ENCODE results near the gene PPARD.
A peak's percentile ranks its signal among the peaks of the same experiment; 100 is the strongest.
"Not testable (repeated sequence)": the region's sequence is repeated elsewhere in the genome, so short reads cannot be mapped to it uniquely, and the experiment has no call there.

PPARD gene

DNA sequence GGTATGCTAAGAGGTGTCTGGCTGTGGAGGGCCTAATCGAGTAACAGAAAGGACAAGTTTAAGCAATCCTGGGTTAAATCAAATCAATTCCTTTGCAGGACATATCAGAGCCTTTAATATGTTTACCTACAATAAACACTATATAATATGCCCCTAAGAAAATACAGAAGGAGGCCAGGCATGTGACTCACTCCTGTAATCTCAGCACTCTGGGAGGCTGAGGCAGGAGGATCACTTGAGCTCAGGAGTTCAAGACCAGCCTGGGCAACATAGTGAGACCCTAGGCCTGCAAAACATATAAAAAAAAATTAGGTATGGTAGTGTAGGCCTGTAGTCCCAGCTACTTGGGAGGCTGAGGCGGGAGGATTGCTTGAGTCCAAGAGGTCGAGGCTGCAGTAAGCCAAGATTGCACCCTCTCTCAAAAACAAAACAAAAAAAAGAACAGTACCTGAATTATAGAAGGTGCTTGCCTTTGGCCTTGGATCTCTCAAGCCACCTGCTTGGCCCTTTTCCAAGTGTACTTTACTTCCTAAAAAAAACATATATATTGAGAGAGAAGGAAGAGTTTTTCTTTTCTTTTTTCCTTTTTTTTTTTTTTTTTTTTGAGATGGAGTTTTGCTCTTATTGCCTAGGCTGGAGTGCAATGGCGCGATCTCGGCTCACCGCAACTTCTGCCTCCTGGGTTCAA, 96.2 kb downstream of the PPARD start:
- not testable (repeated sequence) for DNase-seq (ENCODE audit: low spot score)

GRCh38 chr6:35439308-35439707, 97.0 kb downstream of the PPARD start:
- DNase-seq (ENCODE audit: low spot score), result peak; percentile 52

DNA sequence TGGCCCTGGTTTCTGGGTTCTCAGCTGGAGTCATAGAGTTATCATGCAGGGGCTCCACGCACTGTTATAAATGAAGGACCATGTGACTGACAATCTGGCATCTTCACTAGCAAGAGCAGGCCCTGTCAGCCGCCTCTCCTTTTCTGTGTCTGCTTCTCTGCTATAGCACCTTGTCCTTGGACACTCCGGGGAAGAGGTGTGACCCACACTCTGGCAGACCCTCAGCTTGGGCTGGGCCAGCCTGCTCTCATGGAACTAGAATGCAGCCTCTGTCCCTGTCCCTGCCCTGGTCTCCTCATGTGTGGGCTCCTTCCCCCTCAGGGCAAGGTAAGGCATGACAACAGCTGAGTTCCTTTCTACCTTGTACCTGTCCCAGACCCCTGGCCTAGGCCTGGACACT, 98.8 kb downstream of the PPARD start:
- peak; percentile 39 for DNase-seq (ENCODE audit: low spot score)

DNA sequence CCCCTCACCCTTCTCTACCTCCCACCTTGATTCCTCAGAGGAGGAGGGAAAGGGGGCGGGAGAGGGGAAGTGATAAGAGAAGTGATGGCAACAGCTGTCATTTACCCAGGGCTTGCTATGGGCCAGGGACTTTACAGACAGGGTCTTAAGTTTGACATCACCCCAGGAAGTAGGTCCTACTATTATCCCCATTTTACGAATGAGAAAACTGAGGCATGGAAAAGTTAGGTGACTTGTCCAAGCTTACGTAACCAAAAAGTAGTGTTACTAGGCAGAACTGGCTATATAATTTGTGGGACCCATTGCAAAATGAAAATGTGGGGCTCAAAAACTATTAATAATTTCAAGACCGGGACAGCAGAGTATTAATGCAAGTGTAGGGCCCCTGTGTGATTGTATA, 99.3 kb downstream of the PPARD start:
- DNase-seq (ENCODE audit: low spot score), result peak; percentile 32

DNA sequence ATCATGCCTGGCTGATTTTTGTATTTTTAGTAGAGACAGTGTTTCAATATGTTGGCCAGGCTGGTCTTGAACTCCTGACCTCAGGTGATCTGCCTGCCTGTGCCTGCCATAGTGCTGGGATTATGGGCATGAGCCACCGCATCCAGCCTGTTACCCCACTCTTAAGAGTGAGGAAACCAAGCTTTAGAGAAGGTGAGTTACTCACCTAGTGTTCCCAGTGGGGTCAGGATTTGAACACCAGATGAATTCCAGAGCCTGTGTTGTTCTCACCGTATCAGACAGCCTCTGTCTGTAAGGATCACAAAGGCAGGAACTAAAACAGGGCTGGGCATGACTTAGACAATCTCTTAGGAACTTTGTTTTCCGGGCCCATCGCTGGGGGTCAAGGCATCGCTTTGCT, 100.3 kb downstream of the PPARD start:
- no peak for DNase-seq (ENCODE audit: low spot score)

DNA sequence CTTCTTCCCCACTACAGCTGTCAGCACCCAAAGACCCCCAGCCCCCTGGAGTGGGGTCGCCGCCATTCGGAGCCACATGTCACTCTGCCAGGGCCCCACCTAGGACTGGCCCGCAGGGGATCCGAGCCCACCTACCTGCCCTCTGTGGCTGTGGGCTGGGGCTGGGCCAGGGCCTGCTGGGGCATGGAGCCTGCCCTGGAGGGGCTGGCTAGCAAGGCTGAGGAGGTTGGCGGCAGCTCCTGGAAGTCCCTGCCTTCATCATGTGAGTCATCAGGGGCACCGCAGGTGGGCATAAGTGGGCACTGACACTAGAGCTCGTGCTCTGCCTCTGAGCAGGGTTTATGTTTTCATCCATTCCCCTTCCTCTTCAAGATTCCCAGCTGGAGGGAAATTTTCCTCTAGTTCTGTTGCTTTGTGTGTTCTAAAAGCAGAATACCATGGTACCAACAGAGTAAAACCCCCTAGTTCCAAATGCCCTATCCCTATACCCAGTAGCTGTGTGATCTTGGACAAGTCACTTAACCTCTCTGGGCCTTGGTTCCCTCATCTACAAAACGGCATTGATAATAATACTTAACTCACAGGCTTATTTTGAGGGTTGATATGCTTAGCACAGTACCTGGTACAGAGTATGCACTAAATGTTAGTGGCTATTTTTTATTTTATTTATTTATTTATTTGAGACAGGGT, 101.1 kb downstream of the PPARD start:
- peak; percentile 39 for DNase-seq (ENCODE audit: low spot score)

DNA sequence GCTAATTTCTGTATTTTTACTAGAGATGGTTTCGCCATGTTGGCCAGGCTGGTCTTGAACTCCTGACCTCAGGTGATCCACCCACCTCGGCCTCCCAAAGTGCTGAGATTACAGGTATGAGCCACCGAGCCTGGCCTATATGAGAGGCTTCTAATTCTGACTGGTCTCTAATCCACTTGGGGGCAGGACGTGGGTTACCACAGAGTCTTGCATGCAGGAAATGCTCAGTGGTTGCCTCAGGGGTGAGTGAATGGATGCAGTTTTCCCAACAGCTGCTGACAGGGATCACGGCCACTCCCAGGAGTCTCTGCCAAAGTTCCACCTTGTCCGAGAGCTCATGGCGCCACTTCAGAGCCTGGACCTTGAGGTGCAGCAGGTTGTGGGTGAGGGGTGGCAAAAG, 103.3 kb downstream of the PPARD start:
- no peak for DNase-seq (ENCODE audit: low spot score)

DNA sequence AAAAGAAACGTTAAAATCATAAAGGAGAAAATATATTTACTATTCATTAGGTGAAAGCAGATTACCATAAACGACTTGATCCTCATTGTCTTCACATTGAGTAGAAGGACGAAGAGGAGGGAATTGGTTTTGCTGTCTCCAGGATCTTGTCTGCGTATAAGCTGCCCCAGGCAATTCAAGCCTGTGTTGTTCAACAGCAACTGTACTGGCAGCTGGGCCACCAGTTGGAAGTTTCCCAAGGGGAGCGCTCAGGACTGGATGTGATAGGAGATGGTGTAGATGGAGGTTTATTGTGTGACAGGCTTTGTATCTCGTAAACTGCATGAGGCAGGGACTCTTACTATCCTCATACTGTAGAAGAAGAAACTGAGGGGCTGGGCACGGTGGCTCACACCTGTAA, 105.8 kb downstream of the PPARD start:
- DNase-seq (ENCODE audit: low spot score), result no peak

DNA sequence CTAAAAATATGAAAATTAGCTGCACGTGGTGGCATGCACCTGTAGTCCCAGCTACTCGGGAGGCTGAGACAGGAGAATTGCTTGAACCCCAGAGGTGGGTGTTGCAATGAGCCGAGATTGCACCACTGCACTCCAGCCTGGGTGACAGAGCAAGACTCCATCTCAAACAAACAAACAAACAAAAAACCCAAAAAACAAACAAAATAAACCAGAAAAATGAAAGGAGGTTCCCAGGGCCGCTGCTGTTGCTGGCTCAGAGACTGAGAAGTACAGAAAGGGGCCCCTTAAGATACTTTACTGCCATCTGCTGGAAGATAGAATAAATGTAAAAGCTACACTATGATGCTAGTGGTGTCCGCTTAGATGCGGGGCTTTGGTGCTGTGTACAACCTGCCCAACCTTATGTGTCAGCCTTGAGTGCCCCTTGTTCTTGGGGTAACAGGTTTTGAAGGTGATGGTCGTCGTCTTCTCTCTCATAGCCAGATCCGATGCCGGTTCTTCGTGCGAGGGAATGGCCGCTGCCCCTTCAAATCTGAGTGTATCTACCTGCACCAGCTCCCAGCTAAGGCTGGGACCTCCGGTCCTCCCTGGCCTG, 107.0 kb downstream of the PPARD start:
- no peak for DNase-seq (ENCODE audit: low spot score)

DNA sequence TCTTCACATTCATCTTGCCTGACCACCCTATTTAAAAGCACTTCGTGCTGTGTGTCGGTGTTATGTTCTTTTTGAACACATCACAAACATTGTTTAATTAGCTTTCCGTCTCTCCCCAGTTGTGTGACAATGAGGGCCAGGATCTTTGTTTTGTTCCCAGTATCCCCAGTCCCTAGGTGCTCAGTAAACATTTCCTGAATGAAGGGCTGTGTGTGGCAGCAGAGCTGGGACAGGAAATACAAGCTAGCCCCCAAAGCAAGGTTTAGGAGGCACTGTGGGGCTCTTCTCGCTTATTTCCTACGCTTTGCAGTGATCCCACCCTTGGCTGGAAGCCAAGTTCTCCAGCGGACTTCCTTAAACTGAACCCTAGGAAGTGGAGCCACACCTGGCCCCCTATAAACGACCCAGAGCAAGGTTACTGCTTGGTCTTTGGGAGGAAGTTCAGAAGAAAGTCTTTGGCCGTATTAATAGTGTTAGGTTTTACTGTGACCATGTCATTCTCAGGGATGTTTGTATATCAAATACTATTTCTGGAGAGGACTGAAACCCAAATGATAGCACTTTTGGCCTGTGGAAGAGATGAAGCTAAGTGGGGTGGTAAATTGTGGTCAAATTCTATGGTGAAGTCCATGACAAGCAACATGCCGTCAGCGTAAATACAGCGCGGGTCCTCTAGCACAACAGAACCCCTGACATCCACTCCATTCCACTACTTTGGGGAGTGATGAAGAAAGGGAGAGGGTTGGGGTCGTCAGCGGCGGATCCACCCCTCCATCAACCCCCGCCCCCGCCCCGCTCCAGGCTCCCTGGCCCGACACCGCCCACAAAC, 109.2 kb downstream of the PPARD start:
- no peak for DNase-seq (ENCODE audit: low spot score)

DNA sequence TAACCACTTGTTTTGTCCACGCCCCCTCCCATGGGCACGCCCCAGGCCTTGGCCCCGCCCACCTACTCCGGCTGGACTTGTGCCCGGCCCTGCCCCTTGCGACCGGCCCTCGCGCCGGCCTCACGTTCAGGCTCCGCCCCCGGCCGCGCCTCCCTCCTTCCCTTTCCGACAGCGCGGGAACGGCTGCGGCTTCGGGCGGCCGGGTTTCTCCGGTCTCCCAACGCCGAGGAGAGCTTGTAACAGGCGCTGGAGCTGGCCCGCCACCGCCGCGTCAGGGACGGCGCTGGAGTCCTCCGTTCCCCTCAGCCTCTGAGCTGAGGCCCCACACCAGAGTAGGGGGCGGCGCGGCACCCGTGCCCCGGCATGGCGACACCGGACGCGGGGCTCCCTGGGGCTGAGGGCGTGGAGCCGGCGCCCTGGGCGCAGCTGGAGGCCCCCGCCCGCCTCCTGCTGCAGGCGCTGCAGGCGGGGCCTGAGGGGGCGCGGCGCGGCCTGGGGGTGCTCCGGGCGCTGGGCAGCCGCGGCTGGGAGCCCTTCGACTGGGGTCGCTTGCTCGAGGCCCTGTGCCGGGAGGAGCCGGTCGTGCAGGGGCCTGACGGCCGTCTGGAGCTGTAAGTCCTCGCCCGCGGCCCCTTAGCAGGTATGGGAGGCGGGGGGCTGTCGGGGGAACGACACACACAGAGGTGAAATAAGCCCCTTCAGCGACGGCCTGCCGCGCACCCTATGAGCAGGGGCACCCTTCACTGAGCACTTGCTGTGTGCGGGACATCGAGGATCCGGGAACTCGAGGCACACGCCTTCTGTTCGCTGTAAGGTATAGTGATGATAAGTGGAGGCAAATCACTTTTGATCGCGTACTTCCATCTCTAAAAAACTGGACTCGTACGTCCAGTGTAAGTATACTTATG, 110.1 kb downstream of the PPARD start, which contains the start of gene FANCE:
TSS of gene FANCE (plus strand) at position 156 of the 908 bp plus-strand sequence. CDS start at position 364, 208 bp downstream.
- DNase-seq (ENCODE audit: low spot score), result peak; percentile 99

DNA sequence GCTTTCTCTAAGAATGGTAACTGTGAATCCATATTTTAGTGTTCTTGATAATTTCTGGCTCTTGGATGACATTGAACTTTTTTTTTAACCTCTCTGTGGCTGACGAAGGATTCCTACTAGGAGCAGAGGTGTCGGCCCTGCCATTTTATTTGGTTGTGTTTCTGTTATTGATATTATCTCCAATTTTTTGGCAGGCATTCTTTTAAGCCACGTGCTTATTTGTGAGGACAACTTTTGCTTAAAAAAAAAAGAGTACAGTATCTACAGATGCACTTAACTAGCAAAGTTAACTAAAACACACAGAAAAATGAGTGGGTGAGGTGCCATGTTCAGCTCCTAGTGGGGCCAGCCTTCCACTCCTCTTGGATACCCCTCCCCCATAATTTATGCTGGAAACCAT, 110.9 kb downstream of the PPARD start:
- DNase-seq (ENCODE audit: low spot score), result no peak

GRCh38 chr6:35454391-35455110, 112.2 kb downstream of the PPARD start:
- no peak for DNase-seq (ENCODE audit: low spot score)

- DNase-seq (ENCODE audit: low spot score), result no peak
Measured at GRCh38 chr6:35457907-35458306, 115.5 kb downstream of the PPARD start.

DNA sequence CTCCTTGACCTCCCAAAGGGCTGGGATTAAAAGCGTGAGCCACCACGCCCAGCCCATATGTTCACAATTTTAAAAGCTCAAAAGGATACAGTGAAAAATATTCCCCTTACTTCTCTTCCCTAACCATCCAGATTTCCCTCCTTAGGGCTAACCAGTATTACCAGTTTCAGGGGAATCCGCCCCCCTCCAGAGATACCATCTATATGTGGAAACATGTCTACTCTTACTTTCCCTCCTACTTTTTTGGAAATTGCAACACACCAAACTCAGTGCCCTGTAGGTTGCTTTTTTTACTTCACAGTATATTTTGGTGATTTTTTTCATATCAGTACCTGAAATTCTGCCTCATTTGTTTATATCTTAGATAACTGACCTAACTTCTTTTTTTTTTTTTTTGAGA, 118.9 kb downstream of the PPARD start:
- DNase-seq (ENCODE audit: low spot score), result no peak

- no peak for DNase-seq (ENCODE audit: low spot score)
Measured at GRCh38 chr6:35463292-35463691, 120.9 kb downstream of the PPARD start.

- DNase-seq (ENCODE audit: low spot score), result no peak
Measured at GRCh38 chr6:35465646-35466045, 123.3 kb downstream of the PPARD start.

DNA sequence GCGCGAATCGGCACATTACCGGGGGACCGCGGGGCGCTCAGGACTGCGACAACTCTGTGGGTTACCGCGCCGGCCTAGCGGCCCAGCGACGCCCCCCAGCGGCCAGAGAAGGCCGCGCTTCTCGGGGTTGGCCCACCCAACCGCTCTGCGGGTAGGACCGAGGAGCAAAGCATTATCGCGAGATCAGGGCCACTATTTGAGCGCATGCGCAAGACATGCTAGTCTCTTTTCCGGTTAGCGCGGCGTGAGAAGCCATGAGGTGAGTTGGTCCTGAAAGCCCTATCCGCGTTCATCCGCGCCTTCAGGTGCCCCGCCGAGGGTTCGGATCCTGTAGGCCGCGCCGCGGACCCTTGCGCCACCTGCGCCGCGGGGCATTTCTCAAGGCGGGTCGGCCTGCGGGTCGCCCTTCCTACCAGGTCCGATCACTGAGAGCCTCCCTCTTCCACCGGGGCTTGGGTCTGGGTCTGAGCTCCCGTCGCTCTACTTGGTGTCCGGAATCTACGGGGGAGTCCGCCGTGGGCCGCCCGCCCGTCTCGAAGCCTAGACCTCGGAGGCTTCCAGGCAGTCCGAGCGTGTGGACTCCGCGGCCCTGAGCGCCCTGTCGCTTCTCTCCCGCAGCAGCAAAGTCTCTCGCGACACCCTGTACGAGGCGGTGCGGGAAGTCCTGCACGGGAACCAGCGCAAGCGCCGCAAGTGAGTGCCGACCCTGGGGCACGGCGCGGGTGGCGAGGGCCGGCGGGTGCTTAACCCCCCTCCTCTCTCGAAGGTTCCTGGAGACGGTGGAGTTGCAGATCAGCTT, 126.0 kb downstream of the PPARD start, which contains the start of gene RPL10A:
TSS of gene RPL10A (plus strand) at position 221 of the 799 bp plus-strand sequence. CDS start at position 255, 34 bp downstream.
- peak; percentile 96 for DNase-seq (ENCODE audit: low spot score)

DNA sequence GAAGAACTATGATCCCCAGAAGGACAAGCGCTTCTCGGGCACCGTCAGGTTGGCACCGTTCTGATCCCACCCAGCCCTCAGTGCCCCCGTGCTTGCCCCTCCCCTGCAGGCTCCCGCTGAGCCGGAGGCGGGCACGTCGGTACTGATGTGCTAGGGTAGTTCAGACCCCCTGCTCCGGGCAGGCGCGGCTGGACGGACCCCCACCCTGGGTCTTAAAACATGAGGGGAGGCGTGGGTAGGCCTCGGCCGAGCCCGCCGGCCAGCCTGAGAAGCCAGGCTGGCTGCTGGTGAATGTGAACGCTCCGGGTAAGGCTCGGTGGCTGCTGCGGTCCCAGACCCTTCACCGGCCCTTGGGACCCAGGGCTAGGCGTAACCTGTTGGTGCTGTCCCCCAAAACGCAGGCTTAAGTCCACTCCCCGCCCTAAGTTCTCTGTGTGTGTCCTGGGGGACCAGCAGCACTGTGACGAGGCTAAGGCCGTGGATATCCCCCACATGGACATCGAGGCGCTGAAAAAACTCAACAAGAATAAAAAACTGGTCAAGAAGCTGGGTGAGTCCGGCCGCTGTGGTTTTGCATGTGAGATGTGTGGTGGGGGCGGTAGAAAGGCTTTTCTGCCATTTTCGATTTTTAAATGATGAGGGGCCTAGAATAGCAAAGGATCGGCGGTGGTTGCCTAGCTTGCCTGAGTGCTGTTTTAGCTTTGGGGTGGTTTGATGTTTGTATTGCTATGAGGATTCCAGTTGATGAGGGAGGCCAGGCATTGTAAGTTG, 126.8 kb downstream of the PPARD start:
- no peak for DNase-seq (ENCODE audit: low spot score)

Data from ecto neural progenitor cell (in vitro differentiated cells).